Subcutaneous abdominal adipose tissue (tissue), 5 donors: ENCODE data around the gene DST.
A peak's percentile ranks its signal among the peaks of the same experiment; 100 is the strongest.

ENCODE experiments used
- H3K27ac ChIP-seq: one replicate; pipeline ENCODE4 v1.7.0; 2013; ENCODE audit warnings: low read depth, mild to moderate bottlenecking, inconsistent platforms, low read length, moderate library complexity
- H3K27me3 ChIP-seq, 5 donors: one replicate each; pipeline ENCODE4 v1.7.0; 2013; ENCODE audit warnings: low read length in 5 of 5, inconsistent platforms in 1 of 5; ENCODE audit not compliant: control insufficient read depth in 5 of 5, insufficient read depth in 4 of 5
- H3K36me3 ChIP-seq, 5 donors: one replicate each; pipeline ENCODE4 v1.7.0; 2013; ENCODE audit warnings: low read length in 5 of 5; ENCODE audit not compliant: control insufficient read depth in 5 of 5, insufficient read depth in 5 of 5
- H3K4me1 ChIP-seq, 5 donors: one replicate each; pipeline ENCODE4 v1.7.0; 2013; ENCODE audit warnings: low read length in 5 of 5, mild to moderate bottlenecking in 3 of 5, moderate library complexity in 1 of 5; ENCODE audit not compliant: control insufficient read depth in 5 of 5, insufficient read depth in 5 of 5
- H3K4me3 ChIP-seq, 5 donors: one replicate each; pipeline ENCODE4 v1.7.0; 2013; ENCODE audit warnings: low read length in 5 of 5, low read depth in 1 of 5
- H3K9ac ChIP-seq, 5 donors: one replicate each; pipeline ENCODE4 v1.7.0; 2013; ENCODE audit warnings: low read length in 5 of 5, mild to moderate bottlenecking in 4 of 5, moderate library complexity in 3 of 5
- H3K9me3 ChIP-seq, 5 donors: one replicate each; pipeline ENCODE4 v1.7.0; 2013; ENCODE audit warnings: low read length in 5 of 5; ENCODE audit not compliant: control insufficient read depth in 5 of 5
- donor health status: healthy.
- donor health status: healthy.
- donor health status: healthy.
- donor health status: healthy.
- donor health status: healthy.

Gene DST

DNA sequence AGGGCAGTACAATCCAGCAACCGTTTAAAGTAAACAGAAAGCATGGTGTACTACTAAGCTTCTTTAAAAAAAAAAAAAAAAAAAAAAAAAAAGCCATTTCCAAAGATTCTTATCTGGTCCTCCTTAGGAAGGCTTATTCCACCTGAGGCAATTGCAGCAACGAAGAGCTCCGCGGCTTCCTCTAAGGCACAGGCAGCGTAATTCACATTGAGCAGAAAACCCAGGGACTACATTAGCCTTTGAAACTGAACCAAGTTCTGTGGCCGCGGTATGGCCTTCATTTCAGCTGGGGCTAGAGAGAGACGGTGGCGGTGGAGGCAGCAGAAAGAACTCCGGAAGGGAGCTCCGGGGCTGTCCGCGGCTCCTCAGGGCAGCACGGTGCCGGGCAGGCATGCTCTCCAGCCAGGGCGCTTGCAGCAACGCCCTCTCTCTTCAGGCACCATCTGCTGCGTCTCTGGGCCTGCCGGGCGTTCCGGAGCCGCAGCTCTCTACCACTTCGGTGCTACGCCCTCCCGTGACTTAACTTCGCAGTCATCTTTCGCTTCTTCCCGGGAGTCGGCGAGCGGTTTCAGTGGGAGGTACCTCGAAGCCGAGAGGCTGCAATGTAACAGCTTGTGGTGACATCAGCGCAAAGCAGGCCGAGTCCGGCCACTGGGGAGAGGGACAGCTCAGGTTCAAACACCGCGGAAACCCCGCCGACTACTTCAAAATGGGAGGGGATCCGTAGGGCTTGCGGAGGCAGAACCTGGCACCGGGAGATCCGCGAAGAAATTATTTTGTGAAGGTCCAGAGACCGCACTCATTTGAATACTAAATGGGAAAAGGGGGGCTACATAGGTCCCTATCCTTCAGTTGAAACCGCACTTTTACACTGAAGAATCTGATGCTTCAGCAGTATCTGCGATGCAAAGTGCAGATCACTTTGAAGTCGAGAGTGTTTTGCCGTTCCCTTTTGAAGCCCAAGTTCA is 100.0 kb downstream of the DST start:
- Histone ChIP-seq H3K27me3 (no peaks in the 10 kb centered on the region), H3K27ac (peak overlapping the region; percentile 94), H3K36me3 (no peaks in the 10 kb centered on the region), H3K4me3 (peak overlapping the region; percentile 76 to 91 (median 88)), H3K9ac (peak overlapping the region; percentile 75 to 91 (median 84)), H3K9me3 (no peaks in the 10 kb centered on the region), H3K4me1 (peaks cover 5 to 50% (median 40%) of the 10 kb centered on the region in 5 donors)

DNA sequence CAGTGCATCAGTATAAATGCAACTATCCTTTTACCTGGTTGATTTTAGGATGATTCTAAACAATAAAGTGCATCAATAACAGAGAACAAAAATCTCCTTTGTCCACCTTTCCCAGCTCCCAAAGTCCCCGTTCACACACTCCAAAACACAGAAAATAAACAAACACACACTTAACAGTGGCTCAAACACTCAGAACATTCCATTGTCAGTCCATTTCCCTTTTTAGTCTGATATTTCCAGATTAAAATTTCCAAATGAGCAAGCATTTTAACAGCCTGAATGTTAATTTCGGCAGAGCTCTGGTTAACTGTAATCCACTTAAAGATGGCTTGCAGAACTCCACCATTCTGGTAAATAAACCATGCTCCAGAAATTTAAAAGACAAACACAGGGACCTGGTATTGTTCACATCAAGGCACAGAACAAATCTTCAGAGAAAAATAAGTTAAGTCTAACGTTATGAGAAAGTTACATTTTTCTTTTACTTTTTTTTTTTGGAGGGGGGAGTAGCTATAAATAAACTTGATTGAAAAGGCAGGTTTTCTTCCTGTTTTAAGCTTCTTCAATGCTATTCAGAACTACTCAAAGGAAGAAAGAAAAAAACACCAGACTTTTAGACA is 100.8 kb downstream of the DST start:
- Histone ChIP-seq H3K9ac (peak overlapping the region; percentile 75 to 91 (median 84)), H3K4me1 (peaks cover 5 to 57% (median 46%) of the 10 kb centered on the region in 5 donors), H3K27ac (peak overlapping the region; percentile 94), H3K36me3 (no peaks in the 10 kb centered on the region), H3K9me3 (no peaks in the 10 kb centered on the region), H3K4me3 (peak overlapping the region; percentile 76 to 91 (median 88)), H3K27me3 (no peaks in the 10 kb centered on the region)

DNA sequence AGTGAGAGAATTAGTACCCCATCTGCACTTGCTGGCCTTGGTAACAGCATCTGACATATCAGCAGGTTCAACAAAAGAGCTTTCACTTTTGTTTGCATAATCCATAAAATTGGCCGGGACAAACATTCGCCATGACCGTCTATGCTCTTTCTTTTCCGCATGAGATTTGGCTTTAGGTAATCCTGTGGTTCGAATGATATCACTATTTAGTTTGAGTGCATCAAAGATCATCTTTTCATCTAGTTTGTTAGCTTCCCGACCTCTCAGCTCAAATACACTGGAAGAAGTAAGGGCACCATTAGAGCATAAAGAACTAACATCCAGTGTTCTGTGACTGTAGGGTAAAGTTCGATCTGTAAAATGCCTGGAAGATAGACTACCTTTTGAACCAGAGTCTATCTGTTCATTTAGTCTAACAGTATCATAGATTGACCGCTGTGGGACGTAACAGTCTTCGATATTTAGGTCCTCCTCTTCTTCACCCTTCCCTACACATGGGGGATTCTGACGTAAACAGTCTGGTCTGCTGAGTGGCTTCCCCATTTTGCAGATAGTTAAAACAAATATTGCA is 101.6 kb downstream of the DST start:
- Histone ChIP-seq H3K36me3 (peaks cover 3 to 5% (median 4%) of the 10 kb centered on the region in 5 donors), H3K4me3 (peak overlapping the region; percentile 76 to 91 (median 88)), H3K27me3 (no peaks in the 10 kb centered on the region), H3K27ac (peak overlapping the region; percentile 94), H3K9ac (peak overlapping the region; percentile 67 to 91 (median 76)), H3K9me3 (no peaks in the 10 kb centered on the region), H3K4me1 (peaks cover 5 to 59% (median 46%) of the 10 kb centered on the region in 5 donors)

DNA sequence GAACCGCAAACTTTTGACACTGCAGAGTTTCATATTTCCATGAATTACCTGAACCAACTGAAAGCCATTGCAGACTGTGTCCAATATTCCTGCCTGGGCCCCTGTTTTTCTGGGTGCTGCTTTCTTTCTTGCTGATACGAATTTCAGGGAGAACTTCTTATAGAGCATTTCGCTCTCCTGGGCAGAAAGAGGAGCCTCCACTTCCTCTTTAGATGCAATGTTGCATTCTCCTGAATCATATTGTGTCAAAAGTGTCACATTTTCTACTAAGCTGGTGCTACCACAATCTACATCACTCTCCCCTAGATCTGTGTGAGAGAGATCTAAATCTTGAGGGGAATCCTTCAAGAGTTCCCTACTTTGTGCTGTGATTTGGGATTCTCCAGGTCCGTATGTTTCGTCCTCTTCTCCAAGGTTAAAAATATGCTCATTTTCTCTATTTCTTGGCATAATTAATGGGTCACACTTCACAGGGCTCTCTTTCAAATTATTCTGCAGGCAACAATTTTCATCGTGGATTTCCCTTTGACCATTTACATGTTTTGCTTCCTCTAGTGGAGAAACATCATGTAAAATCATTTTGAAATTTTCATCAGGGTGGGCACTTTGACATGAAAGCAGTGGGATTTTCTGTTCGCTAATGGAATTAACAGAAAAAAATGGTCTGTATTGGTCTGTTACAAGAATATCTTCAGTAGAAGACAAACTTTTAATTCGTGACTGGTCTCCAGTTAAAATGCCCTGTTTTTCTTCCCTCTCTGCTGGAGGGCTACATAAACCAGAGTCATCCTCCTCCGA is 102.3 kb downstream of the DST start:
- H3K27me3 ChIP-seq: no peaks in the 10 kb centered on the region
- H3K36me3 ChIP-seq: peaks cover 9 to 12% (median 9%) of the 10 kb centered on the region in 5 donors
- H3K4me3 ChIP-seq: peak overlapping the region; percentile 76 to 91 (median 88)
- H3K9ac ChIP-seq: peak overlapping the region; percentile 67 to 91 (median 76)
- H3K9me3 ChIP-seq: no peaks in the 10 kb centered on the region
- peak overlapping the region; percentile 94 for H3K27ac ChIP-seq
- peaks cover 5 to 59% (median 46%) of the 10 kb centered on the region in 5 donors for H3K4me1 ChIP-seq

DNA sequence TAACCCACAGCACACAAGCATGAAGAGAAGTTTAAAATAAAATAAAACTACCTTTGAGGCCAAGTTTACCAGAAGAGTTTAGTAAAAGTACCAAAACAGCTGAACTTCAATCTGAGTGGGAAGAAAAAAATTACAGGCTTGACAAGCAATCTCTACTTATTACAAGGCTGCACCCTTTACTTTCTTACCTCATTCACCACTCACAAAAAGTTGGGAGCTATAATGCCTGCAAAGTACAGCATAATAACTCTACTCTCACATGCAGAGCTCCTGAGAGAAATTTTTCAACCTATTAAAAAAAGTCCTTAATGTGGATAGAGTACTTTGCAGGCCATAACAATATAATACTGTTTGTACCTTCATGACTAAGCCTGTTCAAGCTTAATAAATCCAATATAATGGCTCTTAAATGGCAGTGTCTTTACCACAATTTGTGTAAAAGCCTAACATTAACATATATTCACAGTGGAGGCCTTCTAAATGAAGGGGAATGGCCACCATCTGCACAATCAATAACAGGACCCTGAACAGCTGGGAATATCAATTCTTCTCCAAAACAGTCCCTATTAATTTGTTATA is 103.1 kb downstream of the DST start:
- Histone ChIP-seq H3K4me1 (peaks cover 5 to 59% (median 46%) of the 10 kb centered on the region in 5 donors), H3K27ac (peak overlapping the region; percentile 94), H3K9ac (peak overlapping the region; percentile 56 to 91 (median 76)), H3K36me3 (peaks cover 14 to 18% (median 16%) of the 10 kb centered on the region in 5 donors), H3K27me3 (no peaks in the 10 kb centered on the region), H3K9me3 (no peaks in the 10 kb centered on the region), H3K4me3 (peak overlapping the region; percentile 63 to 91 (median 79))

DNA sequence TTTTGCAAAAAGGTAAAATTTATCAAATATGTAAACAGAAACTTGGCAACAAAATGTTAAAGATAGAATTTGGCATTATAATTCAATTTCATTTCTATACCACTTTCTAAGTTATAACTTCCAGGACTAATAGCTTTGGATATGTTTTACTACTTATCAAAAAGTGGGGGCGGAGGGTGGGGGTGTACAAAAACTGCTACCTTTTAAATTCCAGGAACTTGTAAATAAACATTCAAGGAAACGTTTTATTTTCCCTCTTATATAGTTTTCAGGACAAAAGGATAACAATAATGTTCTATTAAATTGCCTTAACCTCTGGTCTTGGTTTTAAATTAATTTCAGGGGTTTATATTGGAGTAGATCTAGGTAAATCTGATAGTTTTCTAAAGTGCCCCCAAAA is 103.8 kb downstream of the DST start:
- Histone ChIP-seq H3K36me3 (peaks cover 16 to 23% (median 19%) of the 10 kb centered on the region in 5 donors), H3K9me3 (no peaks in the 10 kb centered on the region), H3K27ac (peak overlapping the region; percentile 94), H3K9ac (peak overlapping the region; percentile 13 to 88 (median 56)), H3K4me3 (peak overlapping the region; percentile 27 to 91 (median 79)), H3K27me3 (no peaks in the 10 kb centered on the region), H3K4me1 (peaks cover 5 to 59% (median 46%) of the 10 kb centered on the region in 5 donors)

DNA sequence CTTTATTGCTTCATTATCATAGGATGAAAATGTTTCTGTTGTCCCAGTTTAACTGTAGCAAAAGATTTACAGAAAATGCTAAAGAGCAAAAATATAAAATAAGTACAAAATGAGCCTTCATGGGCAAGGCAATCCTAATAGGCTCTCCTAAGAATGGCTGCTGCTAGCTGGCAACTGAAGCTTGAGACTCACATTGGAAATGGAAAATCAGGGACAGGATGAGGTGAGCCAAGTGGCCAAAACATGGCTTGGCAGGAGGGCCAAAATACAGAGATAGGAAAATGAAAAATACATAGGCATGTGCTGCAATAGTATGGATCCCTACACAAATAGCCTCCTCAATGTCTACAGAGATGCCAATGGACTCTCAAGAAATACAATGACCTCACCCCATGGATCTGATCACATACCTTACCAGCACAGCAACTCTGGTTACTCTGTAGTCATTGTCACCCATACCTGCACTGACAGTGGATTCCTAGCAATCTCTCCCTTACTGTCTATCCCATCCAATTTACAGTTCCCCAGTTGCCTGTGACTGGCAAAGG is 105.4 kb downstream of the DST start:
- peaks cover 17 to 28% (median 23%) of the 10 kb centered on the region in 5 donors for H3K36me3 ChIP-seq
- no peak overlapping the region for H3K27ac ChIP-seq
- H3K27me3 ChIP-seq: no peaks in the 10 kb centered on the region
- H3K9ac ChIP-seq: no peak overlapping the region
- peak overlapping the region in 2 of 5 donors; percentile 13 to 42 for H3K4me3 ChIP-seq
- no peaks in the 10 kb centered on the region for H3K9me3 ChIP-seq
- H3K4me1 ChIP-seq: peaks cover 5 to 53% (median 45%) of the 10 kb centered on the region in 5 donors

DNA sequence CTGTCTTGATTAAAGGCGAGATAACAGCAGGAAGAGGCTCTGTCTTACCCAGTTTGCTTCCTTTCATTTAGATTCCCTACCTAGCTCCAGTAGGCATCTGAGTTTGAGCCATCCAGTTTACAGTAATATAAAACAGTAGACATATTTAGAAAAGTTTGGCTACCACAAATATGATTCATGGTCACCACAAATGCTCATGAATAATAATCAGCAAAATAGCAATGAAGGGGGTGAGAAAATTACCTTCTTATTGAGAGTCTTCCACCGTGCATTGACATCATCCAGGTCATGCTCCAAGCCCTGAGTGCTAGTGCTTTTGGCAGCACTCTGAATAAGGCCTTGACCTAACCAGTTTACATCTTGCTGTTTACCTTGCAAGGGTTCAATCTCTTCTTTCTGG is 106.2 kb downstream of the DST start:
- Histone ChIP-seq H3K36me3 (peaks cover 22 to 36% (median 30%) of the 10 kb centered on the region in 5 donors), H3K4me1 (peaks cover 3 to 48% (median 39%) of the 10 kb centered on the region in 5 donors), H3K27ac (no peak overlapping the region), H3K9ac (no peak overlapping the region), H3K4me3 (no peak overlapping the region), H3K9me3 (no peaks in the 10 kb centered on the region), H3K27me3 (no peaks in the 10 kb centered on the region)

DNA sequence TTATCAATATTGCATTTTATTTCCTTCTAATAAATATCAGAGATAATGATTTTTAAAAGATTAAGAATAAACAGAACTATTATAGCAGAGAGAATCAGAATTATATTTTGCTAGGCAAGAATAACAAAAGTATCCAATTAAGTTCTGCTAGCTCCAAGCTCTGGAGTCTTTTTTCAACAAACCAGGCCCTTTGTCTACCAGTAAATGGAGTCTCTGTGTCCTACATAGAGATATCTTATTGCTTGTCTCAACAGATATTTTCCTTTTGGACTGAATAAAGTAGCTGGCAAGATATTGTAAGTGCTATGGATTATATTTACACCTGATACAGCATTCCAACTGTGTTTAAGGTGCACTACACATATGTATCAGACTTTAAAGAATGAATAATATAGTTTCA is 107.1 kb downstream of the DST start:
- peaks cover 26 to 42% (median 36%) of the 10 kb centered on the region in 5 donors for H3K36me3 ChIP-seq
- no peak overlapping the region for H3K27ac ChIP-seq
- H3K9ac ChIP-seq: no peak overlapping the region
- H3K4me3 ChIP-seq: no peak overlapping the region
- H3K4me1 ChIP-seq: peaks cover 3 to 44% (median 30%) of the 10 kb centered on the region in 5 donors
- no peaks in the 10 kb centered on the region for H3K9me3 ChIP-seq
- H3K27me3 ChIP-seq: no peaks in the 10 kb centered on the region
